T1000 (cell line): ENCODE data around the gene RHCG.
"Not testable (repeated sequence)": the region's sequence is repeated elsewhere in the genome, so short reads cannot be mapped to it uniquely, and the experiment has no call there.

Experiments
- DNase-seq: peaks from one replicate; lab custom pipeline; 2025; ENCODE audit warnings: mixed read lengths; lab: John Stamatoyannopoulos, UW

RHCG gene

GRCh38 chr15:89477411-89478242 is 18.8 kb downstream of the RHCG start:
- no peak for DNase-seq

GRCh38 chr15:89475661-89476060 is 20.7 kb downstream of the RHCG start:
- no peak for DNase-seq

- DNase-seq: no peak
Measured at GRCh38 chr15:89472785-89473256, 23.6 kb downstream of the RHCG start.

- DNase-seq: no peak
Measured at GRCh38 chr15:89469426-89470096, 26.8 kb downstream of the RHCG start.

GRCh38 chr15:89468813-89469212 is 27.6 kb downstream of the RHCG start:
- not testable (repeated sequence) for DNase-seq

GRCh38 chr15:89463113-89463512 is 33.3 kb downstream of the RHCG start:
- DNase-seq: no peak

- DNase-seq: no peak
Measured at GRCh38 chr15:89462198-89462912, 34.0 kb downstream of the RHCG start.

- no peak for DNase-seq
Measured at GRCh38 chr15:89461386-89461785, 35.0 kb downstream of the RHCG start.

GRCh38 chr15:89460048-89460447 is 36.3 kb downstream of the RHCG start:
- DNase-seq: no peak

- DNase-seq: no peak
Measured at GRCh38 chr15:89459271-89460038, 36.9 kb downstream of the RHCG start.

GRCh38 chr15:89458440-89458839 is 37.9 kb downstream of the RHCG start:
- no peak for DNase-seq

- DNase-seq: no peak
Measured at GRCh38 chr15:89457086-89457485, 39.3 kb downstream of the RHCG start.

GRCh38 chr15:89455535-89455934 is 40.8 kb downstream of the RHCG start:
- DNase-seq: no peak

- DNase-seq: no peak
Measured at GRCh38 chr15:89452330-89452836, 44.0 kb downstream of the RHCG start.

- DNase-seq: no peak
Measured at GRCh38 chr15:89451846-89452245, 44.5 kb downstream of the RHCG start.

GRCh38 chr15:89450076-89451006 is 46.0 kb downstream of the RHCG start:
- no peak for DNase-seq

- DNase-seq: no peak
Measured at GRCh38 chr15:89448825-89449224, 47.6 kb downstream of the RHCG start.

- DNase-seq: no peak
Measured at GRCh38 chr15:89447676-89448075, 48.7 kb downstream of the RHCG start.

GRCh38 chr15:89446255-89446891 is 50.0 kb downstream of the RHCG start:
- no peak for DNase-seq

- no peak for DNase-seq
Measured at GRCh38 chr15:89445518-89445917, 50.9 kb downstream of the RHCG start.
